ENCODE data around the gene TMEM41A. TPM values are rescaled to one million over a fixed set of nuclear protein-coding genes. Genes with fewer than 3 reads are reported as not detected.

TMEM41A gene
- total and polyA plus RNA-seq, 12 donors = 8.7 to 12.7 (median 10.7) TPM

- no peak for DNase-seq
- Histone ChIP-seq H3K36me3 (no peaks in the 10 kb centered on the region), H3K4me3 (no peak overlapping the region), H3K9me3 (no peaks in the 10 kb centered on the region), H3K4me1 (peaks cover 0 to 8% (median 0%) of the 10 kb centered on the region in 9 donors), H3K27ac (no peak overlapping the region), H3K27me3 (peaks cover 0 to 4% (median 0%) of the 10 kb centered on the region in 7 donors)
- ATAC-seq = no peak
- WGBS, 2 donors = 72 to 79% methylated on average over 5 of the region's 5 CpGs
- intact Hi-C loops (cut with DNase I) = no loop called here
- TF ChIP-seq, protein P1, sequence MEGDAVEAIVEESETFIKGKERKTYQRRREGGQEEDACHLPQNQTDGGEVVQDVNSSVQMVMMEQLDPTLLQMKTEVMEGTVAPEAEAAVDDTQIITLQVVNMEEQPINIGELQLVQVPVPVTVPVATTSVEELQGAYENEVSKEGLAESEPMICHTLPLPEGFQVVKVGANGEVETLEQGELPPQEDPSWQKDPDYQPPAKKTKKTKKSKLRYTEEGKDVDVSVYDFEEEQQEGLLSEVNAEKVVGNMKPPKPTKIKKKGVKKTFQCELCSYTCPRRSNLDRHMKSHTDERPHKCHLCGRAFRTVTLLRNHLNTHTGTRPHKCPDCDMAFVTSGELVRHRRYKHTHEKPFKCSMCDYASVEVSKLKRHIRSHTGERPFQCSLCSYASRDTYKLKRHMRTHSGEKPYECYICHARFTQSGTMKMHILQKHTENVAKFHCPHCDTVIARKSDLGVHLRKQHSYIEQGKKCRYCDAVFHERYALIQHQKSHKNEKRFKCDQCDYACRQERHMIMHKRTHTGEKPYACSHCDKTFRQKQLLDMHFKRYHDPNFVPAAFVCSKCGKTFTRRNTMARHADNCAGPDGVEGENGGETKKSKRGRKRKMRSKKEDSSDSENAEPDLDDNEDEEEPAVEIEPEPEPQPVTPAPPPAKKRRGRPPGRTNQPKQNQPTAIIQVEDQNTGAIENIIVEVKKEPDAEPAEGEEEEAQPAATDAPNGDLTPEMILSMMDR (IDR thresholded peaks at IDR 0.05) = no peak
Measured at GRCh38 chr3:185519021-185519420, 20.2 kb upstream of the TMEM41A start.

DNA sequence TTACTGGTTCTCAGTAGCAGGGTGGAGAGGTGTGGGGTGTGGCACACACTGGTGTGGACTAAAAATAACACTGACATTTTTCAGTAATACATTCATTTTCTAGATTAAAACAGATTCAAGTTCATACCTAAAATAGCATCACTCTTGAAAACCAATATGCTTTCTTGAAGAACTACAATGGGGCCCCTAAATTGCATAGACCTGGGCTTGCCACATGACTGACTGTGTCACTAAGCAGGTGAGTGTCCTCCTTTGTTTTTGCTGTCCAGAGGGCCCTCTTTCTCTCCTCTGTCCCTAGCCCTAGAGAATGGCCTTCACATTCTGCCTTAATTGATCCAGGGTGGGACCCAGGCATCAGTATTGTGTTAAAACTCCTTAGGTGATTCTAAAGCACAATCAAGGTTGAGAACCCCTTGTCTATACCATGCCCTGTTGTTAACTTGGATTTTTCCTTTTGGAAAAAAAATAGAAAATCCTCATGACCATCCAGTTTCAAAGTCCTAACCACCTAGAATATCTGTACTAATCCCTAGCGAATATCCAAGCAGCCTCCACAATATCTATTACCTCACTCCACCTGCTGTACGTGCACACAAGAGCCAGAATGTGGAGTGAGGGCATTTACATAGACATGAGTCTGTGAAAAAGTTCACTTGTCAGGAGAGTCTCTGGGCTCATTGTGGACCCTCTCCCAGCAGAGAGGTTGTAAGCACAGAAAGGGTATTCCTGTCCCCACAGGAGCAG lies 18.7 kb upstream of the TMEM41A start:
- Histone ChIP-seq H3K4me3 (no peak overlapping the region), H3K27me3 (peaks cover 0 to 4% (median 0%) of the 10 kb centered on the region in 7 donors), H3K4me1 (peaks cover 0 to 8% (median 0%) of the 10 kb centered on the region in 9 donors), H3K27ac (no peak overlapping the region), H3K36me3 (no peaks in the 10 kb centered on the region), H3K9me3 (no peaks in the 10 kb centered on the region)
- no peak for DNase-seq
- TF ChIP-seq, protein P1 (IDR thresholded peaks at IDR 0.05) = no peak
- no peak for ATAC-seq
- WGBS, 2 donors = 80 to 84% methylated on average over 2 of the region's 2 CpGs
- intact Hi-C loops (cut with DNase I) = no loop called here

DNA sequence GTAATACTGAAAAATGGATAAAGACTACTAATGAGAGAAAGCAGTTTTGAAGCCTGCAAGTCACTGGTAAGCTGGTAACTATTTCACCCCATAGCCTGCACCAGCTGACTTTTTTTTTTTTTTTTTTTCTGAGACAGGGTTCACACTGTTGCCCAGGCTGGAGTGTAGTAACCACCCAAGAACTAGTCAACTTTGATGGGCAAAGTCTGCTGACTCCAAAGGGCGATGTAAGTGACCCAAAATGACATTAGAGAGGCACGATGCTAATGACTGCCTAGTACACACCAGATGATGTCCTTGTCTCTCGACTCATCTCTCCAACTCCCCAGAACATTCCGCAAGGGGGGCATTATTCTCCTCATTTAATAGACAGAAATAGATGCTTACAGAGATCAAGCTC lies 12.9 kb upstream of the TMEM41A start:
- H3K27ac ChIP-seq = no peak overlapping the region
- 86 to 92% methylated on average over 4 of the region's 4 CpGs for WGBS, 2 donors
- H3K27me3 ChIP-seq = peaks cover 0 to 3% (median 0%) of the 10 kb centered on the region in 7 donors
- no peaks in the 10 kb centered on the region for H3K4me1 ChIP-seq
- no peak for ATAC-seq
- TF ChIP-seq, protein P1 (IDR thresholded peaks at IDR 0.05) = no peak
- intact Hi-C loops (cut with DNase I) = no loop called here
- no peak overlapping the region for H3K4me3 ChIP-seq
- DNase-seq = no peak
- no peaks in the 10 kb centered on the region for H3K9me3 ChIP-seq
- no peaks in the 10 kb centered on the region for H3K36me3 ChIP-seq

- intact Hi-C loops (cut with DNase I) = loop anchor here in 1 of 10 donors (10.0 kb wide), 1 partner anchor 46 kb away; the partner anchor contains the start of gene LIPH
- Histone ChIP-seq H3K36me3 (no peaks in the 10 kb centered on the region), H3K27me3 (no peaks in the 10 kb centered on the region), H3K9me3 (no peaks in the 10 kb centered on the region), H3K4me3 (no peak overlapping the region), H3K4me1 (peaks cover 0 to 5% (median 0%) of the 10 kb centered on the region in 9 donors), H3K27ac (peak overlapping the region in 1 of 10 donors; percentile 33)
- WGBS, 2 donors = 55 to 62% methylated on average over 19 of the region's 19 CpGs
- ATAC-seq (peak in 7 of 8 donors; percentile 59 to 85 (median 67)), DNase-seq (peak; percentile 12 to 26)
- TF ChIP-seq, protein P1 (IDR thresholded peaks at IDR 0.05) = no peak
Measured at GRCh38 chr3:185508335-185508991, 9.6 kb upstream of the TMEM41A start.
